OCI-LY7 (cell line): ENCODE data around the gene MTA3. TPM values are rescaled to one million over a fixed set of nuclear protein-coding genes. Genes with fewer than 3 reads are reported as not detected.

ENCODE experiments used
- BruUV-seq: library from RNA; stranded (reverse); fragments of 400-500 nt; replicated peaks from 2 replicates; lab custom pipeline; 2021; lab: Mats Ljungman, UMichigan
- CTCF ChIA-PET: fragments of 300-600 bp; sonication (Branson Sonifier 250); formaldehyde crosslinking; loops from one replicate; lab custom pipeline; 2022; ENCODE audit warnings: antibody characterized with exemption; ENCODE audit not compliant: unreplicated experiment; lab: Charles Lee
- POLR2A ChIA-PET: fragments of 300-600 bp; sonication (Branson Sonifier 250); formaldehyde crosslinking; loops from one replicate; lab custom pipeline; 2022; ENCODE audit warnings: antibody characterized with exemption; lab: Charles Lee
- DNase-seq: peaks from one replicate; pipeline ENCODE4 v3.0.0-alpha.2; 2015; ENCODE audit warnings: low spot score
- H2AFZ ChIP-seq: fragments of 200-600 bp; sonication (generic), shearing (Covaris generic); 2 replicates; pipeline ENCODE4 v1.6.1; 2014; ENCODE audit warnings: mild to moderate bottlenecking, antibody characterized with exemption, low read length, moderate library complexity
- H3K27ac ChIP-seq: fragments of 200-600 bp; sonication (generic); 2 replicates; pipeline ENCODE4 v1.5.1; 2014; ENCODE audit warnings: mixed run types, low read depth, mild to moderate bottlenecking, moderate library complexity, low read length, inconsistent platforms; ENCODE audit not compliant: poor library complexity, severe bottlenecking
- H3K36me3 ChIP-seq: fragments of 200-600 bp; sonication (generic); 2 replicates; pipeline ENCODE4 v1.6.1; 2014; ENCODE audit warnings: mild to moderate bottlenecking, antibody characterized with exemption, low read length, moderate library complexity, mixed read lengths; ENCODE audit not compliant: insufficient read depth
- H3K4me1 ChIP-seq: fragments of 200-600 bp; sonication (generic); 2 replicates; pipeline ENCODE4 v1.5.1; 2014; ENCODE audit warnings: mild to moderate bottlenecking, low read length; ENCODE audit not compliant: insufficient read depth, poor library complexity, severe bottlenecking
- H3K4me2 ChIP-seq: fragments of 200-600 bp; sonication (generic); 2 replicates; pipeline ENCODE4 v1.6.1; 2014; ENCODE audit warnings: mild to moderate bottlenecking, low read length
- H3K4me3 ChIP-seq: fragments of 200-600 bp; sonication (generic); 2 replicates; pipeline ENCODE4 v1.5.1; 2014; ENCODE audit warnings: mild to moderate bottlenecking, low read depth, low read length; ENCODE audit not compliant: poor library complexity, severe bottlenecking
- H3K79me2 ChIP-seq: fragments of 200-600 bp; sonication (generic); 2 replicates; pipeline ENCODE4 v1.6.1; 2016; ENCODE audit warnings: low read depth, mild to moderate bottlenecking, low read length, moderate library complexity, mixed read lengths; ENCODE audit not compliant: insufficient read depth
- H3K9me2 ChIP-seq: fragments of 200-600 bp; sonication (generic); 2 replicates; pipeline ENCODE4 v1.6.1; 2016; ENCODE audit warnings: mild to moderate bottlenecking, low read length, mixed read lengths; ENCODE audit not compliant: insufficient read depth
- H3K9me3 ChIP-seq: fragments of 200-600 bp; sonication (generic); 2 replicates; pipeline ENCODE4 v1.6.1; 2014; ENCODE audit warnings: mild to moderate bottlenecking, mixed run types, low read length, mixed read lengths
- H4K20me1 ChIP-seq: fragments of 200-600 bp; sonication (generic); 2 replicates; pipeline ENCODE4 v1.6.1; 2014; ENCODE audit warnings: mild to moderate bottlenecking, antibody characterized with exemption, low read length, moderate library complexity, mixed read lengths; ENCODE audit not compliant: insufficient read depth
- EZH2phosphoT487 ChIP-seq: fragments of 200-600 bp; sonication (generic); IDR thresholded peaks from 2 replicates; pipeline ENCODE4 v1.6.1; 2018; ENCODE audit warnings: low read depth, borderline replicate concordance, mild to moderate bottlenecking, mixed run types, antibody characterized with exemption, low read length, moderate library complexity, mixed read lengths
- intact Hi-C: fragments of 100-400 bp; cut with micrococcal nuclease; formaldehyde crosslinking; loops from one replicate; pipeline ENCODE4 v1.10.0; 2022; ENCODE audit not compliant: unreplicated experiment
- total RNA-seq, 2 experiments: library from RNA; depleted of rRNA in 1 of 2; stranded (reverse); fragments of >200 nt in 1 of 2; shearing (Covaris generic) in 1 of 2; gene quantifications; 2 replicates each; pipeline ENCODE4 v1.2.3, GENCODE V29; 2014 to 2022
- TF ChIP-seq, protein P1 (sequence below): fragments of 200-600 bp; sonication (generic); conservative IDR thresholded peaks from 2 replicates; pipeline ENCODE4 v1.5.1; 2014; ENCODE audit warnings: mild to moderate bottlenecking, antibody characterized with exemption, low read length, moderate library complexity, mixed read lengths

The MTA3 gene
- total RNA-seq, 2 experiments from 2014 or later: 72.7 to 205 TPM

DNA sequence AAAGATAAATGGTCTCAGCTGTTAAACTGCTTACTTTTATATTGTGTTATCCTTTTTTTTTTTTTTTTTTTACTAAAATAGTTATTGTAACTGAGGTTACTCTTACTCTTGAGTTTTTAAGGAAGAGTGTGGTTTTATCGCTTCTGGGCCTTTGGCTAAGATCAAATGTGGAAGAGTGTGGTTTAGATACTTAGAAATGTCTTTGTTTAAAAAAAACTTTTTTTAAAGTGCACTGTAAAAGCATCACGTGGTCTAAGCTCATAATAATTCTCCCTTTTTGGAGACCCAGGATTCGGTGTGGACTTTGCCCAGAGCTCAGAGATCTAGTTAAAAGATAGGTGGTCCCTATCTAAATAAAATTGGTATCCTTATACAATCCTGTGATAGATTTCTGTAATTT, 207.4 kb downstream of the MTA3 start:
- intact Hi-C loops: no loop called here
- Histone ChIP-seq H3K27ac (no peak overlapping the region), H3K9me2 (no peaks in the 10 kb centered on the region), H3K9me3 (peaks cover 7% of the 10 kb centered on the region; the same call in 1 of the 2 replicates), H4K20me1 (no peaks in the 10 kb centered on the region), H2AFZ (no peak overlapping the region), H3K4me1 (no peaks in the 10 kb centered on the region), H3K79me2 (no peaks in the 10 kb centered on the region), H3K4me2 (no peak overlapping the region), H3K4me3 (no peak overlapping the region), H3K36me3 (no peaks in the 10 kb centered on the region)
- DNase-seq: no peak
- no TSS peak for BruUV-seq
- ChIA-PET CTCF (no interaction called here), POLR2A (interaction anchor here (0.6 to 0.7 kb wide), 3 partner anchors 30 to 1500 kb away, joined by 3 to 8 read pairs (median 4); no protein-coding TSS in a partner anchor)
- TF ChIP-seq, protein P1, sequence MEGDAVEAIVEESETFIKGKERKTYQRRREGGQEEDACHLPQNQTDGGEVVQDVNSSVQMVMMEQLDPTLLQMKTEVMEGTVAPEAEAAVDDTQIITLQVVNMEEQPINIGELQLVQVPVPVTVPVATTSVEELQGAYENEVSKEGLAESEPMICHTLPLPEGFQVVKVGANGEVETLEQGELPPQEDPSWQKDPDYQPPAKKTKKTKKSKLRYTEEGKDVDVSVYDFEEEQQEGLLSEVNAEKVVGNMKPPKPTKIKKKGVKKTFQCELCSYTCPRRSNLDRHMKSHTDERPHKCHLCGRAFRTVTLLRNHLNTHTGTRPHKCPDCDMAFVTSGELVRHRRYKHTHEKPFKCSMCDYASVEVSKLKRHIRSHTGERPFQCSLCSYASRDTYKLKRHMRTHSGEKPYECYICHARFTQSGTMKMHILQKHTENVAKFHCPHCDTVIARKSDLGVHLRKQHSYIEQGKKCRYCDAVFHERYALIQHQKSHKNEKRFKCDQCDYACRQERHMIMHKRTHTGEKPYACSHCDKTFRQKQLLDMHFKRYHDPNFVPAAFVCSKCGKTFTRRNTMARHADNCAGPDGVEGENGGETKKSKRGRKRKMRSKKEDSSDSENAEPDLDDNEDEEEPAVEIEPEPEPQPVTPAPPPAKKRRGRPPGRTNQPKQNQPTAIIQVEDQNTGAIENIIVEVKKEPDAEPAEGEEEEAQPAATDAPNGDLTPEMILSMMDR: no peak
- TF ChIP-seq EZH2phosphoT487: no peak

- Histone ChIP-seq H4K20me1 (no peaks in the 10 kb centered on the region), H3K79me2 (no peaks in the 10 kb centered on the region), H3K4me2 (no peak overlapping the region), H3K27ac (no peak overlapping the region), H3K4me1 (no peaks in the 10 kb centered on the region), H3K4me3 (no peak overlapping the region), H3K36me3 (no peaks in the 10 kb centered on the region), H3K9me3 (peaks cover 7% of the 10 kb centered on the region; the same call in 1 of the 2 replicates), H2AFZ (no peak overlapping the region), H3K9me2 (no peaks in the 10 kb centered on the region)
- DNase-seq: peak; percentile 18
- intact Hi-C loops: no loop called here
- ChIA-PET POLR2A (interaction anchor here (0.7 kb wide), 1 partner anchor 732 kb away, joined by 8 read pairs; no protein-coding TSS in a partner anchor), CTCF (no interaction called here)
- no TSS peak for BruUV-seq
- TF ChIP-seq EZH2phosphoT487: no peak
- TF ChIP-seq, protein P1: no peak
Observed at GRCh38 chr2:42777883-42778805, 209.7 kb downstream of the MTA3 start.

DNA sequence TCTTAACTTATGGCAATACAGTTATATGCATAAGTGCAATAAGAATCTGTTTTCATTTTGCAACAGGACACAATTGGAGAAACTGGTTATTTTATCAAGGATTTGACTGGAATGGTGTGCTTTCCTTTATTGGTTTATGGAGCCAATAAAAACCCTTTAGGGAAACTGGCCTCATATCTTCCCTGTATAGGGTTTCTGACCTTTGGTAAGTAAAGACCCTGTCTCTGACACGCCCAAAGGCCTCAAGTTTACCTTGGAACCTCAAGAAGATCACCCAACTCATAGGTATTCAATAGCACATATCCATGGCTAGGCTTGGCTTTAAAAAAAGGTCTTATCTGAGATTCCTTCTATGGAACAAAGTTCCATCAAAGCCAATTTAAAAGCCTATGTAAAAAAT, 212.7 kb downstream of the MTA3 start:
- Histone ChIP-seq H2AFZ (no peak overlapping the region), H3K9me2 (no peaks in the 10 kb centered on the region), H3K4me3 (no peak overlapping the region), H3K4me2 (no peak overlapping the region), H3K36me3 (no peaks in the 10 kb centered on the region), H3K79me2 (no peaks in the 10 kb centered on the region), H4K20me1 (no peaks in the 10 kb centered on the region), H3K27ac (no peak overlapping the region), H3K9me3 (peaks cover 7% of the 10 kb centered on the region; the same call in 1 of the 2 replicates), H3K4me1 (no peaks in the 10 kb centered on the region)
- BruUV-seq: no TSS peak
- DNase-seq: no peak
- CTCF ChIA-PET: no interaction called here
- POLR2A ChIA-PET: interaction anchor here (0.7 kb wide), 1 partner anchor 39 kb away, joined by 3 read pairs; no protein-coding TSS in a partner anchor
- TF ChIP-seq, protein P1: no peak
- no peak for TF ChIP-seq EZH2phosphoT487
- intact Hi-C loops: no loop called here
